Right lobe of liver (tissue), 6 donors: ENCODE data around the gene SFSWAP. TPM values are rescaled to one million over a fixed set of nuclear protein-coding genes. Genes with fewer than 3 reads are reported as not detected.

ENCODE experiments used
- ATAC-seq, 4 donors: fragments of 200-7000 bp; cut with Tn5 transposase; one replicate each; pipeline ENCODE4 v1.9.1; 2020; ENCODE audit warnings: mild to moderate bottlenecking in 4 of 4, moderate library complexity in 4 of 4
- DNase-seq, 3 donors: peaks; one replicate each; pipeline ENCODE4 v3.0.0-alpha.2; 2020
- H3K27ac ChIP-seq, 3 donors: fragments of 200-600 bp; one replicate each; pipeline ENCODE4 v1.8.0; 2022
- H3K27me3 ChIP-seq, 2 donors: fragments of 200-600 bp; one replicate each; pipeline ENCODE4 v1.8.0; 2022
- H3K36me3 ChIP-seq, 4 donors: fragments of 200-600 bp; sonication (generic) in 1 of 4; one replicate each; pipeline versions ENCODE4 v1.5.1 to v1.8.0; 2017 to 2022; ENCODE audit warnings: control low read depth in 1 of 4
- H3K4me1 ChIP-seq, 4 donors: fragments of 200-600 bp; sonication (generic) in 1 of 4; one replicate each; pipeline versions ENCODE4 v1.5.1 to v1.8.0; 2017 to 2022; ENCODE audit warnings: control low read depth in 1 of 4
- H3K4me3 ChIP-seq, 3 donors: fragments of 200-600 bp; one replicate each; pipeline ENCODE4 v1.8.0; 2022
- H3K9me3 ChIP-seq, 4 donors: fragments of 200-600 bp; sonication (generic) in 1 of 4; one replicate each; pipeline versions ENCODE4 v1.5.1 to v1.8.0; 2017 to 2022; ENCODE audit warnings: control low read depth in 1 of 4
- CTCF ChIP-seq, 4 donors: fragments of 200-600 bp in 3 of 4; fragments of 450-650 bp in 1 of 4; IDR thresholded peaks; one replicate each; pipeline versions ENCODE4 v1.5.1 to v1.8.0; 2016 to 2022; ENCODE audit warnings: antibody characterized with exemption in 4 of 4, mild to moderate bottlenecking in 2 of 4
- POLR2A ChIP-seq: fragments of 450-650 bp; IDR thresholded peaks from one replicate; pipeline ENCODE4 v1.6.1; 2017; ENCODE audit warnings: antibody characterized with exemption, mild to moderate bottlenecking
- WGBS: methylation state at CpG from one replicate; pipeline ENCODE4 v1.1.6; 2018; ENCODE audit warnings: low coverage, low lambda C conversion rate; ENCODE audit not compliant: insufficient coverage; ENCODE audit errors: missing lambda C conversion rate; 5-methylcytosine and 5-hydroxymethylcytosine counted together
- intact Hi-C, 2 donors: fragments of 100-400 bp; cut with DNase I; formaldehyde crosslinking; loops; one replicate each; pipeline versions ENCODE4 v1.11.2 to v1.14.1; 2022
- total RNA-seq, 6 experiments: library from RNA; depleted of rRNA in 2 of 6; stranded (reverse); fragments of >200 nt in 2 of 6; fragmentation: NEBNext Ultra II Directional in 3 of 6; extraction: Animal tissue kit (Norgen Biotek cat#: 25700) in 3 of 6; gene quantifications; one replicate each; pipeline versions ENCODE4 v1.1.0 to v1.2.4, GENCODE V29; 2016 to 2023
- donor health status: DM: no; HTN: yes; CAD: no.
- donor health status: DM: no; HTN: no; CAD: no.
- donor health status: DM: no; HTN: no; CAD: no.
- donor health status: DM: no; HTN: yes; CAD: no.
- donor health status: DM: no; HTN: yes; CAD: no.

The SFSWAP gene
- total RNA-seq, 6 experiments from 2014 or later: 9.8 to 20.2 (median 13.1) TPM

GRCh38 chr12:131816495-131816894, 105.6 kb downstream of the SFSWAP start:
- H3K9me3 ChIP-seq: no peaks in the 10 kb centered on the region
- no peak for DNase-seq
- ATAC-seq: no peak
- WGBS: 47% methylated on average over 4 of the region's 5 CpGs
- H3K4me3 ChIP-seq: no peak overlapping the region
- no peak for TF ChIP-seq CTCF (IDR thresholded peaks at IDR 0.05)
- TF ChIP-seq POLR2A: no peak
- H3K4me1 ChIP-seq: no peaks in the 10 kb centered on the region
- H3K36me3 ChIP-seq: no peaks in the 10 kb centered on the region
- intact Hi-C loops: no loop called here
- H3K27ac ChIP-seq: no peak overlapping the region
- H3K27me3 ChIP-seq: no peaks in the 10 kb centered on the region

GRCh38 chr12:131817241-131817640, 106.4 kb downstream of the SFSWAP start:
- no peaks in the 10 kb centered on the region for H3K4me1 ChIP-seq
- TF ChIP-seq POLR2A (no peak), CTCF (IDR thresholded peaks at IDR 0.05) (no peak)
- H3K27me3 ChIP-seq: no peaks in the 10 kb centered on the region
- H3K4me3 ChIP-seq: no peak overlapping the region
- DNase-seq (no peak), ATAC-seq (no peak)
- no peaks in the 10 kb centered on the region for H3K36me3 ChIP-seq
- H3K9me3 ChIP-seq: no peaks in the 10 kb centered on the region
- intact Hi-C loops: no loop called here
- 83% methylated on average over 15 of the region's 19 CpGs for WGBS
- H3K27ac ChIP-seq: no peak overlapping the region

GRCh38 chr12:131818821-131819585, 108.1 kb downstream of the SFSWAP start:
- Histone ChIP-seq H3K27me3 (no peaks in the 10 kb centered on the region), H3K4me1 (no peaks in the 10 kb centered on the region), H3K27ac (no peak overlapping the region), H3K4me3 (no peak overlapping the region), H3K36me3 (no peaks in the 10 kb centered on the region), H3K9me3 (no peaks in the 10 kb centered on the region)
- 68% methylated on average over 21 of the region's 30 CpGs for WGBS
- TF ChIP-seq POLR2A (no peak), CTCF (IDR thresholded peaks at IDR 0.05) (no peak)
- intact Hi-C loops: no loop called here
- ATAC-seq: no peak
- DNase-seq: no peak

GRCh38 chr12:131824450-131824849, 113.6 kb downstream of the SFSWAP start:
- H3K4me3 ChIP-seq: no peak overlapping the region
- H3K36me3 ChIP-seq: no peaks in the 10 kb centered on the region
- no peak overlapping the region for H3K27ac ChIP-seq
- H3K27me3 ChIP-seq: peaks cover 0 to 9% of the 10 kb centered on the region in 2 donors
- H3K9me3 ChIP-seq: no peaks in the 10 kb centered on the region
- 76% methylated on average over 4 of the region's 6 CpGs for WGBS
- peaks cover 0 to 9% (median 0%) of the 10 kb centered on the region in 4 donors for H3K4me1 ChIP-seq
- intact Hi-C loops: no loop called here
- ATAC-seq (no peak), DNase-seq (no peak)
- TF ChIP-seq POLR2A: no peak
- no peak for TF ChIP-seq CTCF (IDR thresholded peaks at IDR 0.05)
